Neural cell (in vitro differentiated cells): ENCODE measurements around the gene STK24.

ENCODE experiments used
- CTCF ChIP-seq: fragments of 450-650 bp; IDR thresholded peaks from 2 replicates; pipeline ENCODE4 v1.5.1; 2014; ENCODE audit warnings: antibody characterized with exemption, mild to moderate bottlenecking, moderate library complexity; ENCODE audit not compliant: poor library complexity, severe bottlenecking
- EP300 ChIP-seq: fragments of 450-650 bp; conservative IDR thresholded peaks from 2 replicates; pipeline ENCODE4 v1.6.1; 2014; ENCODE audit warnings: antibody characterized with exemption, mild to moderate bottlenecking, moderate library complexity; ENCODE audit not compliant: poor library complexity, severe bottlenecking
- EZH2 ChIP-seq: fragments of 200-600, 300-800 bp; shearing (Covaris generic), sonication (generic); IDR thresholded peaks from 2 replicates; pipeline ENCODE4 v1.6.1; 2014; ENCODE audit warnings: antibody characterized with exemption, low read length, borderline replicate concordance, mild to moderate bottlenecking; ENCODE audit not compliant: insufficient read depth, poor library complexity, severe bottlenecking
- MXI1 ChIP-seq: fragments of 450-650 bp; conservative IDR thresholded peaks from 2 replicates; pipeline ENCODE4 v1.6.1; 2014; ENCODE audit warnings: antibody characterized with exemption, mild to moderate bottlenecking; ENCODE audit not compliant: poor library complexity, severe bottlenecking
- POLR2AphosphoS5 ChIP-seq: IDR thresholded peaks from 2 replicates; pipeline ENCODE4 v1.6.1; 2012
- RAD21 ChIP-seq: fragments of 450-650 bp; conservative IDR thresholded peaks from 2 replicates; pipeline ENCODE4 v1.6.1; 2014; ENCODE audit warnings: antibody characterized with exemption, mild to moderate bottlenecking, moderate library complexity
- TAF1 ChIP-seq: IDR thresholded peaks from 2 replicates; pipeline ENCODE4 v1.6.1; 2012; ENCODE audit warnings: low read depth

- no peak for TF ChIP-seq CTCF
- TF ChIP-seq MXI1: no peak
- no peak for TF ChIP-seq EZH2
- TF ChIP-seq POLR2AphosphoS5: no peak
- no peak for TF ChIP-seq TAF1
- no peak for TF ChIP-seq EP300
- TF ChIP-seq RAD21: no peak
These were observed 169.3 kb downstream of the STK24 start for GRCh38 chr13:98407575-98407974.
